K562 (cell line): ENCODE data around the gene CMTM1. TPM values are rescaled to one million over a fixed set of nuclear protein-coding genes. Genes with fewer than 3 reads are reported as not detected.
A peak's percentile ranks its signal among the peaks of the same experiment; 100 is the strongest.

Experiments used
- ATF3 ChIP-seq, 2 experiments: fragments of 450-650 bp in 1 of 2; sonication (generic) in 1 of 2; formaldehyde crosslinking in 1 of 2; IDR thresholded peaks in 1 of 2; conservative IDR thresholded peaks in 1 of 2; 2 replicates each; pipeline versions ENCODE4 v1.6.1 to v1.8.1; 2016 to 2023; ENCODE audit warnings: mild to moderate bottlenecking in 2 of 2, moderate library complexity in 2 of 2, inconsistent platforms in 1 of 2, missing genetic modification reagents in 1 of 2
- BCL6 ChIP-seq: fragments of 250-450 bp; sonication (Bioruptor Pico); IDR thresholded peaks from 2 replicates; pipeline ENCODE4 v1.4.0; 2020
- ELF4 ChIP-seq: fragments of 450-650 bp; formaldehyde crosslinking; IDR thresholded peaks from 2 replicates; pipeline ENCODE4 v1.4.0; 2022; ENCODE audit warnings: missing genetic modification characterization
- FOS ChIP-seq: IDR thresholded peaks from 3 replicates; pipeline ENCODE4 v1.6.1; 2011; ENCODE audit not compliant: insufficient read length; ENCODE audit errors: extremely low read depth
- MEF2D ChIP-seq: conservative IDR thresholded peaks from 2 replicates; pipeline ENCODE4 v1.6.1; 2016; ENCODE audit warnings: low read depth, missing genetic modification characterization, missing compliant biosample characterization
- NFE2L1 ChIP-seq: fragments of 450-650 bp; IDR thresholded peaks from 2 replicates; pipeline ENCODE4 v1.6.1; 2016; ENCODE audit warnings: missing genetic modification characterization, low read depth, mild to moderate bottlenecking, missing compliant biosample characterization, moderate library complexity, borderline replicate concordance
- PHF8 ChIP-seq: fragments of 200-600 bp; sonication (generic); IDR thresholded peaks from 2 replicates; pipeline ENCODE4 v1.6.1; 2012; ENCODE audit warnings: mixed run types, mild to moderate bottlenecking, inconsistent platforms, low read length, moderate library complexity, borderline replicate concordance
- POLR2AphosphoS2 ChIP-seq: IDR thresholded peaks from 2 replicates; pipeline ENCODE4 v1.6.1; 2012; ENCODE audit warnings: low read length, improper control_type of control experiment
- REST ChIP-seq, 2 experiments: fragments of 450-650 bp; formaldehyde crosslinking in 1 of 2; IDR thresholded peaks; 2 replicates each; pipeline versions ENCODE4 v1.4.0 to v1.6.1; 2014 to 2020; ENCODE audit warnings: mild to moderate bottlenecking in 2 of 2, borderline replicate concordance in 1 of 2, low read depth in 1 of 2
- ZNF561 ChIP-seq: fragments of 450-650 bp; formaldehyde crosslinking; conservative IDR thresholded peaks from 2 replicates; pipeline ENCODE4 v1.4.0; 2020; ENCODE audit warnings: mild to moderate bottlenecking, moderate library complexity
- polyA plus RNA-seq, 8 experiments: library from polyadenylated mRNA; depleted of rRNA in 4 of 8; stranded (reverse) in 5 of 8; unstranded in 3 of 8; fragments of >200 nt; fragmentation: Nextera tagmentation in 2 of 8; fragmentation: Illumina TruSeq in 1 of 8; extraction: Ambion mirVana in 2 of 8; extraction: Trizol in 1 of 8; gene quantifications; 2 replicates each; pipeline versions ENCODE4 v1.2.1 to v1.2.3, GENCODE V29; 2011 to 2014; ENCODE audit warnings: inconsistent platforms in 1 of 8, missing spikeins in 1 of 8
- total RNA-seq, 7 experiments: library from RNA; depleted of rRNA in 6 of 7; stranded (reverse); fragments of >200 nt in 6 of 7; fragmentation: Illumina TruSeq in 2 of 7; extraction: Trizol in 2 of 7; gene quantifications; 2 replicates each; pipeline versions ENCODE4 v1.2.1 to v1.2.3, GENCODE V29; 2011 to 2021; ENCODE audit warnings: low replicate concordance in 1 of 7
- TF ChIP-seq, protein P1 (sequence below): fragments of 250-450 bp; sonication (Bioruptor Pico); IDR thresholded peaks from 2 replicates; pipeline ENCODE4 v1.4.0; 2020; ENCODE audit warnings: mild to moderate bottlenecking
- TF ChIP-seq, protein P2 (sequence below): sonication (generic); formaldehyde crosslinking; IDR thresholded peaks from 2 replicates; pipeline ENCODE4 v1.8.0; 2022; ENCODE audit warnings: mild to moderate bottlenecking, missing genetic modification reagents, borderline replicate concordance

The CMTM1 gene
- total and polyA plus RNA-seq, 9 of the 15 experiments (the other 6 are each of a cell fraction or from before 2014, with no cell fraction given): 0.25 to 2.6 (median 1.1) TPM; not detected in 2

DNA sequence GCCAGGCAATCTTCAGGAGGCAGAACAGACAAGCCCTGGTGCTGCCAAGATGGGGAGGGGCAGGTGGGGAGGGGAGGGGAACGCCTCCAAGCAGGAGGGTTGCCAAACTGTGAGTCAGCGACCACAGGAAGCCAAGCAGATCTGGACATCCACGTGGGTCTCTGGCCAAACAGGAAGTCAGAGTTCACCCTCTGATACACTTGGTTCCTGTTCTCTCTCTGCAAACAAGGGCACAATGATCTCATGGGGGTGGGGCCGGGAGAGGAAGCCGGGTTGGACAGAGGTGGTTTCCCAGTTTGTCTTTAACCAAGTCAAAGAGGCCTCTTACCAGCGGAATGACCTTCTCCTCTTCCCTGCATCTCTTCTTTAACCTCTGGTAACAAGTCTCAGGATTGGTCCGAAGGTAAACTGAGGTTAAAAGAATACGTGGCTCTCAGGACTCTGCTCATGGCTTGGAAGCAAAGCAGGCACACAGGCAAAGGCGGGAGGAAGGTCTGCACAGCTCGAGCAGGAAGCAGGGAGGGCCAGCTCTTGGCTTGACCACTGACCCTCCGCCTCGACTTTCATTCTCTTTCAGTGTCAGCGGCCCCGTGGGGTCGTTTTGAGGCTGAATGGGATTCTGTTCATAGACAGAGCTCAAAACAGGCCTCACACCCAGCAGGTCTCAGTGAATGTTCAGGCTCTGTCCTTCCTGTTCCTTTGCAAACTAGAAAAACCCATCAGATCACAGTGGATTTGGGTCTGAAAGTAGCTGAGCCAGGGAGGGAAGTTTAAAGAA, 49.2 kb upstream of the CMTM1 start (continued):
- peak; percentile 47; the same call in 1 of the 2 replicates for TF ChIP-seq REST (IDR thresholded peaks at IDR 0.05; ENCODE audit: borderline replicate concordance)
- TF ChIP-seq REST (CRISPR knock-in tag; IDR thresholded peaks at IDR 0.05; ENCODE audit: low read depth): no peak
- TF ChIP-seq, protein P1, sequence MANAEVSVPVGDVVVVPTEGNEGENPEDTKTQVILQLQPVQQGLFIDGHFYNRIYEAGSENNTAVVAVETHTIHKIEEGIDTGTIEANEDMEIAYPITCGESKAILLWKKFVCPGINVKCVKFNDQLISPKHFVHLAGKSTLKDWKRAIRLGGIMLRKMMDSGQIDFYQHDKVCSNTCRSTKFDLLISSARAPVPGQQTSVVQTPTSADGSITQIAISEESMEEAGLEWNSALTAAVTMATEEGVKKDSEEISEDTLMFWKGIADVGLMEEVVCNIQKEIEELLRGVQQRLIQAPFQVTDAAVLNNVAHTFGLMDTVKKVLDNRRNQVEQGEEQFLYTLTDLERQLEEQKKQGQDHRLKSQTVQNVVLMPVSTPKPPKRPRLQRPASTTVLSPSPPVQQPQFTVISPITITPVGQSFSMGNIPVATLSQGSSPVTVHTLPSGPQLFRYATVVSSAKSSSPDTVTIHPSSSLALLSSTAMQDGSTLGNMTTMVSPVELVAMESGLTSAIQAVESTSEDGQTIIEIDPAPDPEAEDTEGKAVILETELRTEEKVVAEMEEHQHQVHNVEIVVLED: no peak
- TF ChIP-seq PHF8: peak; percentile 62; the same call in 1 of the 2 replicates
- TF ChIP-seq, protein P2, sequence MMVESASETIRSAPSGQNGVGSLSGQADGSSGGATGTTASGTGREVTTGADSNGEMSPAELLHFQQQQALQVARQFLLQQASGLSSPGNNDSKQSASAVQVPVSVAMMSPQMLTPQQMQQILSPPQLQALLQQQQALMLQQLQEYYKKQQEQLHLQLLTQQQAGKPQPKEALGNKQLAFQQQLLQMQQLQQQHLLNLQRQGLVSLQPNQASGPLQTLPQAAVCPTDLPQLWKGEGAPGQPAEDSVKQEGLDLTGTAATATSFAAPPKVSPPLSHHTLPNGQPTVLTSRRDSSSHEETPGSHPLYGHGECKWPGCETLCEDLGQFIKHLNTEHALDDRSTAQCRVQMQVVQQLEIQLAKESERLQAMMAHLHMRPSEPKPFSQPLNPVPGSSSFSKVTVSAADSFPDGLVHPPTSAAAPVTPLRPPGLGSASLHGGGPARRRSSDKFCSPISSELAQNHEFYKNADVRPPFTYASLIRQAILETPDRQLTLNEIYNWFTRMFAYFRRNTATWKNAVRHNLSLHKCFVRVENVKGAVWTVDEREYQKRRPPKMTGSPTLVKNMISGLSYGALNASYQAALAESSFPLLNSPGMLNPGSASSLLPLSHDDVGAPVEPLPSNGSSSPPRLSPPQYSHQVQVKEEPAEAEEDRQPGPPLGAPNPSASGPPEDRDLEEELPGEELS (CRISPR knock-in tag): no peak
- no peak; the same call in 1 of the 2 replicates for TF ChIP-seq POLR2AphosphoS2
- TF ChIP-seq NFE2L1 (tag): no peak
- TF ChIP-seq FOS: peak; percentile 61
- TF ChIP-seq ZNF561: no peak
- 0 out of 2 replicates have a peak, but pooled peaks have one; percentile 81 for TF ChIP-seq ELF4 (CRISPR knock-in tag)
- peak; percentile 93 for TF ChIP-seq ATF3 (IDR thresholded peaks at IDR 0.05)
- peak; percentile 77; the same call in 1 of the 2 replicates for TF ChIP-seq ATF3 (CRISPR knock-in tag; conservative IDR thresholded peaks at IDR 0.05)
- no peak for TF ChIP-seq BCL6
- TF ChIP-seq MEF2D (tag): 0 out of 2 replicates have a peak, but pooled peaks have one; percentile 25
